GM10266 (cell line): ENCODE data around the gene CCDC8.
"Not testable (repeated sequence)": the region's sequence is repeated elsewhere in the genome, so short reads cannot be mapped to it uniquely, and the experiment has no call there.

Experiments
- DNase-seq: peaks from one replicate; pipeline ENCODE4 v3.0.0; 2012; ENCODE audit errors: extremely low spot score
- TF ChIP-seq, protein P1 (sequence below): IDR thresholded peaks from 2 replicates; pipeline ENCODE4 v1.5.1; 2012; ENCODE audit warnings: mild to moderate bottlenecking, low read depth; ENCODE audit not compliant: control insufficient read depth, insufficient read depth; ENCODE audit errors: missing control alignments

CCDC8 gene

DNA sequence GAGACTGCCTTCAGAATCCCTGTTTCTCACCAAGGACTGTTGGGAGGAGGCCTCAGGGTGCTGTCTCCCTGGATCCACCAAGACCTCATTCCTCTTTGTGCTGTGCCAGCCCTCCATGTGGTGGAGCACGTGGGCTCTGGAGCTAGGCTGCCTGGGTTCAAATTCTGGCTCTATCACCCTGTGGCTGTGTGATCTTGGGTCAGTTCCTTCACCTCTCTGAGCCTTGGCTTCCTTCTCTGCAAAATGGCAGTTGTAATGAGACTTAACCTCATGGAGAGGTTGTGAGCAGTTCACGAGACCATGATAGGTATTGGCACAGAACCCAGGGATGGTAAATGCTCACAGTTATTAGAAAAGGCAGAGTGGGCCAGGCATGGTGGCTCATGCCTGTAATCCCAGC lies 9.0 kb upstream of the CCDC8 start:
- TF ChIP-seq, protein P1, sequence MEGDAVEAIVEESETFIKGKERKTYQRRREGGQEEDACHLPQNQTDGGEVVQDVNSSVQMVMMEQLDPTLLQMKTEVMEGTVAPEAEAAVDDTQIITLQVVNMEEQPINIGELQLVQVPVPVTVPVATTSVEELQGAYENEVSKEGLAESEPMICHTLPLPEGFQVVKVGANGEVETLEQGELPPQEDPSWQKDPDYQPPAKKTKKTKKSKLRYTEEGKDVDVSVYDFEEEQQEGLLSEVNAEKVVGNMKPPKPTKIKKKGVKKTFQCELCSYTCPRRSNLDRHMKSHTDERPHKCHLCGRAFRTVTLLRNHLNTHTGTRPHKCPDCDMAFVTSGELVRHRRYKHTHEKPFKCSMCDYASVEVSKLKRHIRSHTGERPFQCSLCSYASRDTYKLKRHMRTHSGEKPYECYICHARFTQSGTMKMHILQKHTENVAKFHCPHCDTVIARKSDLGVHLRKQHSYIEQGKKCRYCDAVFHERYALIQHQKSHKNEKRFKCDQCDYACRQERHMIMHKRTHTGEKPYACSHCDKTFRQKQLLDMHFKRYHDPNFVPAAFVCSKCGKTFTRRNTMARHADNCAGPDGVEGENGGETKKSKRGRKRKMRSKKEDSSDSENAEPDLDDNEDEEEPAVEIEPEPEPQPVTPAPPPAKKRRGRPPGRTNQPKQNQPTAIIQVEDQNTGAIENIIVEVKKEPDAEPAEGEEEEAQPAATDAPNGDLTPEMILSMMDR = no peak
- no peak for DNase-seq

DNA sequence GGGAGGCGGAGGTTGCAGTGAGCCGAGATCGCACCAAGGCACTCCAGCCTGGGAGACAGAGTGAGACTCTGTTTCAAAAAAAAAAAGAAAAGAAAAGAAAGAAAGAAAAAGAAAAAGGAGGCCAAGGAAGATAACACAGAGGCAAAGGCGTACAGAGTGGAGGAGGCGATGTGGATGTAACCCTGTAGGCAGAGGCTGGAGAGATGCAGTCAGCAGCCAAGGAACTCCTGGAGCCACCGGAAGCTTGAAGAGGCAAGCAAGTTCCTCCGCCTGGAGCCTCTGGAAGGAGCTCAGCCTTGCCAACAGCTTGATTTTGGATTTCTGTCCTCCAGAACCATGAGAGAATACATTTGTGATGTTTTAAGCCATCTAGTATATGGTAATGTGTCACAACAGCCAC lies 6.7 kb upstream of the CCDC8 start:
- no peak for DNase-seq
- TF ChIP-seq, protein P1 = no peak

DNA sequence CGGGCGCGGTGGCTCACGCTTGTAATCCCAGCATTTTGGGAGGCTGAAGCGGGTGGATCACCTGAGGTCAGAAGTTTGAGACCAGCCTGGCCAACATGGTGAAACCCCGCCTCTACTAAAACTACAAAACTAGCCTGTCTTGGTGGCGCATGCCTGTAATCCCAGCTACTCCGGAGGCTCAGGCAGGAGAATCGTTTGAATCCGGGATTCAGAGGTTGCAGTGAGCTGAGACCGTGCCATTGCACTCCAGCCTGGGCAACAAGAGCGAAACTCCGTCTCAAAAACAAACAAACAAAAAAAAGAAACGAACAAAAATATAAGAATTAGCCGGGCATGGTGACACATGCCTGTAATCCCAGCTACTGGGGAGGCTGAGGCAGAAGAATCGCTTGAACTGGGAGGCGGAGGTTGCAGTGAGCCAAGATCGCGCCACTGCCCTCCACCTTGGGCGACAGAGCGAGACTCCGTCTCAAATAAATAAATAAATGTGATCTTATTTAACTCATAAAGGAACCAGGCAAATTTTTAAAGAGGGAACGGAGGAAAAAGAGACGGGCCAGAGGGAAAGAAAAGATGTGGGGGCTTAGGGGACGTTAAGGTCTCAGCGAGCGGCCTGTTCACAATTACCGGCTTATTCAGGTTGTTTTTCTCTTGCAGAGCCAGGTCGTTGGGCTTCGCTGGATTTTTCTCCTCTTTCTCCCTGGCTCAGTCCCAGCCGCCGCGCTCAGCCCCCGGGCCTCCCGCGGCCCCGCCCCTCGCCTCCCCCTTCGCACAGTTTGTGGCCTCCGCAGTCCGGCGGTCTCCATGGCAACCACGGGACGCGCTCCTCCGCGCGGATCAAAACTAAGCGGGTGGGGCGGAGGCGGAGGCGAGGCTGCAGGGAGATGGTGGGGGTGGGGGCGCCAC lies 2.7 kb upstream of the CCDC8 start:
- peak; percentile 68 for DNase-seq

DNA sequence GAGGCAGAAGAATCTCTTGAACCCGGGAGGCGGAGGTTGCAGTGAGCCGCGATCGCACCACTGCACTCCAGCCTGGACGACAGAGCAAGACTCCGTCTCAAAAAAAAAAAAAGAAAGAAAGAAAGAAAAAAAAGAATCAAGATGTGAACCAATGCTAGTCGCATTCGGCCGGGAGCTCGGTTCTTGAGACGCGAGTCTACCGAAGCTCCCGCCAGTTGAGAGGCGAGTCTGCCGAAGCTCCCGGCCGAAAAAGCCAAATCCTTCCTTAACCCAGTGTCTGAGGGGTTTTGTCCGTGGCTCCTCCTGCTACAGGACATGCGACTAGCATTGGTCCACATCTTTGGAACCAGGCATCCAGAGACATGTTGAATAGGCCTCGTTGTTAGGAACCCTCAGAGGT lies 1.5 kb upstream of the CCDC8 start:
- not testable (repeated sequence) for DNase-seq

DNA sequence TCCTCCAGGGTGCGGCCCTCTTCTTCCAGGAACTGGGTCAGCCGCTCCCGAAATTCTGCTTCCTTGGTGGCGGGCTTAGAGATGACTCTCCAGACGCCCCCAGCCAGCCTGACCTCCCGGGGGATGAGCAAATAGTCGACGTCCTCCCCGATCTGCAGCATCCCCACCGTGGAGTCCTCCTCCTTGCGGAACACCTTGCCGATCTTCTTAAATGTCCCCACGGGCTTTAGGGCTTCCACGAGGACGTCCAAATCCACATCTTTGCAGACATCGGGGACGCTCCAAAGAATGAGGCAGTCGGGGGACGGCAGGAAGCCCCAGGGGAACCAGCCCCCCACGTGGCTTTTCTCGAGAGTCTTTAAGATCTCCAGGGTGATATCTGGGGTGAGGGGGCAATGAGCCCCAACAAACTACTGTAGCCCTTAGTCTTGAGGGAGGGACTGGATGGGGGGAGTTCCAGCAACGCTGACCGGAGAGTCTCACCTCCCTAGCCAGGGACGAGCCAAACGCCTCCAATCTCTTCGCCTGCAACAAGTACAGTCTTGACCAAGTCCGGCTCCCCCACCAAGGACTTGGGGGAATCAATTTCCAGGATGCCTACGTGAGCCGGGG lies 608 bp downstream of the CCDC8 start:
- no peak for DNase-seq
- TF ChIP-seq, protein P1 = no peak

DNA sequence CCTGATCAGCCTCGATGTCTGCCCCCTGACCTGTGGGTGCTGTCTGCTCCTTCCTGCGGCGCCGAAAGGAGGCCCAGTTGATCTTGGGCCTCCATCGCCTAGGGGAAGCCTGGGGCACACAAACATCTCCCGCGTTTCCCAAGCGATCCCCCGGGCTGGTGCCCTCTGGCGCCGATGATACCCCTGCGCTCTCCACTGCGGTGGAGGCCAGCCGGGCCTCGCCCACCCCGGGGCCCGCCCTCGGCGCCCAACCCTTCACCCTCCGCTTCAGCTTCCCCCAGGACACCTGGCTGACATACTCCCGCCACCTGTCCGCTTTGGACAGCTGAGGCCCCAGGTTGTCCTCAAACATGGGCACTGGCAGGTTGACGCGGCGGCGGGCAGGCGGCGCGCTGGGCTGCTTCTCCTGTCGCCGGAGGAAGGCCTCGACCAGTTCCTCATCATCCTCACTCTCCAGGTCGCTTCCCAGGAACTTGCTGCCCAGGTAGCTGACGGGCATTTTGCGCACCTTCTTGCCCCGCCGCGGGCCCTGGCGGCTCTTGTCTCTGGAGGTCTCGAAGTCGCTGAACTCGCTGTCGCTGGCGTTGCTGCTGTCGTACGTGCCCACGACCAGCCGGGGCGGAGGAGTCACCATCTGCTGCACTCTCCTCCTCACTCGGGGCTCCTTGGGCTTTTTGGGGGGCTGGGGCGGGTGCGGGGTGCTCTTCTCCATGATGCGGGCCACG lies 1.3 kb downstream of the CCDC8 start:
- no peak for DNase-seq
- TF ChIP-seq, protein P1 = no peak

DNA sequence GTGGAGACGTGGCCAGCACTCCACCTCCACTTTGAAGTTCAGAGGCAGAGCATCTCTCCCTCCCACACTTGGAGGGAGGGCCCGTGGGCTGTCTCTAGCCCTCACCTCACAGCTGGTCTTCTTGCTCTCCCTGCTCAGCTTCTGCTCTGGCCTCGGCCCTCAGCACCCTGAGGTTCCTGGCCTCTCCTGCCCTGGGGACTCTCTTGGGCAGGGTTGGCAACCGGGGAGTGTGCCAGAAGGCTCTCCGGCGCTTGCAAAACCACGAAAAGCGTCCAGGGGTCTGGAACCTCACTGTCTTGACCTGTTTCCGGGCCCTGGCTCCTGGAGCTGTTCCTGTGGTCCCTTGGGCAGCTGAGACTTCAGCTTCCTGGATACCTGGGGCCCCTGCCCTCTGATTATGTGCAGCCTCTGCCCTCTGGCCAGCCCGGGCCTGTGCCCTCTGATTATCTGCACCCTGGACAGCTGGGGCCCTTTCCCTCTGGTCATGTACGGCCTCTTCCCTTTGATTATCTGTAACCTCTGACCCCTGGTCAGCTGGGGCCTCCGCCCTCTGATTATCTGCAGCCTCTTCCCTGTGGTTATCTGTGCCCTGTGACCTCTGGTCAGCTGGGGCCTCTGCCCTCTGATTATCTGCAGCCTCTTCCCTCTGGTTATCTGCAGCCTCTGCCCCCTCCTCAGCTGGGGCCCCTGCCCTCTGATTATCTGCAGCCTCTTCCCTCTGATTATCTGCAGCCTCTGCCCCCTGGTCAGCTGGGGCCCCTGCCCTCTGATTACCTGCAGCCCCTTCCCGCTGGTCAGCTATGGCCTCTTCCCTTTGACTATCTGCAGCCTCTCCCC lies 2.1 kb downstream of the CCDC8 start:
- TF ChIP-seq, protein P1 = no peak
- no peak for DNase-seq
